HG03280 (cell line): ENCODE results near the gene CYP26B1.

Experiments used
- ATAC-seq: cut with Tn5 transposase; IDR thresholded peaks from one replicate; pipeline ENCODE4 v1.9.1; 2021; ENCODE audit warnings: mild to moderate bottlenecking, moderate library complexity; ENCODE audit not compliant: unreplicated experiment

The CYP26B1 gene

GRCh38 chr2:72113847-72114692 lies 33.6 kb downstream of the CYP26B1 start:
- ATAC-seq, result no peak

GRCh38 chr2:72112981-72113846 lies 34.4 kb downstream of the CYP26B1 start:
- ATAC-seq, result no peak

DNA sequence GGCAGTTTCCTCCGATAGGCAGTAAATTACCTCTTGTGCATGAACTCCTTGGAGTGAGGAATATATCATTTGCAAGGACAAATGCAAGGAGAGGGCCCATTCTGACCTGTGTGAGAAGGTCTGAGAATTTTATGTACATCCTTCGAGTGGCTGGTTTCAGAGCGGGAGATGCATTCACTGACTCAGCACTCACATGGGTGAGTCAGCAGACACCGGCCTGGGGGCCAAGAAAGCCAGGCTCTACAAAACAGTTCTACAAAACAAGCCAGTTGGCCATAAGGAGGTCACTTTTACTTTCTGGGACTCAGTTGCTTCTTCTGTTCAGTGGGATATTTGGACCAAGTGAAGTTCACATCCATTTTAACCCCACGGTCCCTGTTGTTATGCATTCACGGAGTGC lies 35.3 kb downstream of the CYP26B1 start:
- ATAC-seq, result no peak

- ATAC-seq, result no peak
These were observed 36.6 kb downstream of the CYP26B1 start for GRCh38 chr2:72111061-72111460.

DNA sequence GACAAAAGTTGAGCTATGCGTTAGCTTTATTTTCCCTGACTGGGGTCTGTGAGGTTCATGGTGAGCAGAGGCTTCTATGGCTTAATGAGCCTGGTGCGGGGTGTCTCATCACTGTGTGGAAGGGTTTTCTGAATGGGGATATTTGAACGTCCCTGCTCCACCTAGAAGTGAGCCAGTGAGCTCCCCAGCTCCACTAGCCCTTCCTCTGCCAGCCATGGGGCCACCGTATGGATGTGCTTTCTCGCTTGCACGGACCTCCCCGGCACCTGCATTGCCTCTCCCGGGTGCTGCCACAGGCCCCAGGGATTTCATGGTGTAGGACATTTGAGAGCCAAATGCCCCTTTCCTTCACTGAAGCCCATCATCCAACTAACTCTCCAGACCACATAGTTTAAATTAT lies 37.8 kb downstream of the CYP26B1 start:
- no peak for ATAC-seq

DNA sequence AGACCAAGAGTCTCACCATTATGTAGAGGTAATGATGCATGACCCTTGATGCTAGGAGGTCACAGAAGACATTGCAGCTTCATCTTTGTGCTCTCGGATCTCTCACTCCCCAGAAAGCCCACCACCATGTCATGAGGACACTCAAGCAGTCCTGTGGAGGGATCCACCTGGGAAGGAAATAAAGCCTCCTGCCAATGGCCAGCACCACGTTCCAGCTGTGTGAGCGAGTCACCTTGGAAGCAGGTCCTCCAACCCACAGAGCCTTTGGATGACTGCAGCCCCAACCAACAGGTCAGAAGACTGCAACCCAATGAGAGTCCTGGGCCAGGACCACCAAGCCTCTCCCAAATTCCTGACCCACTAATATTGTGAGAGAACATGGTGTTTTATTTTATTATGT lies 38.4 kb downstream of the CYP26B1 start:
- ATAC-seq, result no peak

DNA sequence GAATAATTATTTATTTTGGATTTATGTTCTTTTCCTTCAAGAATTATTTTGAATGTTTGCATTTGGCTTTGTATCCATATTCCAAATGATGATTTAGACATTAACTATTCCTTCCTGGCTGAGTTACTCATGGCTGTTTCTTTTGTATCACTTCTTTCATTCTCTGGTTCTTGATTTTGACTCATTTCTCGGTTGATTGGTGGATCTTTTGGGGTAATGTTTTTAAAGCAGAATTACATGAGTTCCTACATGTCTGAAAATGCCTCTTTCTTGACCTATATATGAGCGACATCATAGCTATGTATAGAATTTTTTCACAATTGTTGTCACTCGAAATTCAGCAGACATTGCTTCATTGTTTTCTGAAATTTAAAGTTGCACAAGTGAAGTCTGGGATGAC lies 39.5 kb downstream of the CYP26B1 start:
- no peak for ATAC-seq

- no peak for ATAC-seq
These were observed 40.7 kb downstream of the CYP26B1 start for GRCh38 chr2:72106978-72107377.

GRCh38 chr2:72104821-72105588 lies 42.7 kb downstream of the CYP26B1 start:
- ATAC-seq, result no peak

DNA sequence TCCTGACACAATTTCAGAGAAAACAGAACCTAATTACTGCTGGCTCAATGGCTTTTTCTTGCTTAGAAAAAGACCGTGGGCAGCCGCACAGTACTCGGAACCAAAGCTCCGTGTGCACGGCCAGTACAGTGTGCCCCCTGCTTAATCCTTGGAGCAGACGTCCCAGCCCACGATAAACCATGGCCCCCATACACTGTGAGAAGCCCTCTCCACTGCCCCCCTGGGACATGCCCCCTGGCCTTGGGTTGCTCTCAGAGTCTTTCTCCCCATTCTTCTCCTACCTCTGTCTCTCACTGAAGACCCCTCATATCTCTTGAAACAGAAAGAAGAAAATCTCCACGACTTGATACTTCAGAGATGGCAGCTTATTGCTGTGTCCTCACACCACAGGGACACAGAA lies 44.0 kb downstream of the CYP26B1 start:
- no peak for ATAC-seq

GRCh38 chr2:72103161-72103560 lies 44.5 kb downstream of the CYP26B1 start:
- ATAC-seq, result no peak

DNA sequence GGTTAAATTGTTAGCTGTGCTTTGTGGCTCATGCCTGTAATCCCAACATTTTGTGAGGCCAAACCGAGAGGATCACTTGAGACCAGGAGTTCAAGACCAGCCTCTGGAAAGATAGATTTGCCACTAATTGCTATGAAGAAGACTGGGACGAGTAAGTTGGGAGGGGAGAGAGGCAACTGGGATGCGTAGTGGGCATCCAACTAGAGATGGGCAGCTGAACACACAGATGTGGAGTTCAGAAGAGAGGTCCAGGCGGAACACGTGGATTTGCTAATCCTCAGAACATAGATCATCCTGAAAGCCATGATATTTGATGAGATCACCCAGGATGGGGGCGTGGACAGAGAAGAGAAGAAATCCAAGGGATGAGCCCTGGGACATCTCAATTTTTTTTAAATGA lies 48.7 kb downstream of the CYP26B1 start:
- no peak for ATAC-seq

- no peak for ATAC-seq
These were observed 50.4 kb downstream of the CYP26B1 start for GRCh38 chr2:72097276-72097675.

- ATAC-seq, result no peak
These were observed 51.5 kb downstream of the CYP26B1 start for GRCh38 chr2:72096181-72096580.

DNA sequence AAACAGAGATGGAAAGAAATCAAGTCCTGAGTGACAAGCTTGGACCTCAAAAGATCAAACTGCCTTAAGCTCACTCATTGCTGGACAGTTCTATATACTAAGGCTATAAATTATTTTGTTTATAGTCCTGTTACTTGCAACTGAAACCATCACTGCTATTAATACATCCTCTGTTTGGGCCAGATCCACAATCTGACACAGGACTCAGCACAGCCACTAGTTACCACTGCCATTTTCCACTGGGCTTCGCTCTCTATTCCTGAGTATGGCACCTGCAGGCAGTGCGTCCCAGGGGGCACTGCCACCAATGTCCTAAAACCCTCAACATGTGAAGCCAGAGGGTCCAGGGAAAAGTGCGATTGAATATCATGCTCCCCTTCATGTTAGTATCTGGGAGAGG lies 52.3 kb downstream of the CYP26B1 start:
- no peak for ATAC-seq

DNA sequence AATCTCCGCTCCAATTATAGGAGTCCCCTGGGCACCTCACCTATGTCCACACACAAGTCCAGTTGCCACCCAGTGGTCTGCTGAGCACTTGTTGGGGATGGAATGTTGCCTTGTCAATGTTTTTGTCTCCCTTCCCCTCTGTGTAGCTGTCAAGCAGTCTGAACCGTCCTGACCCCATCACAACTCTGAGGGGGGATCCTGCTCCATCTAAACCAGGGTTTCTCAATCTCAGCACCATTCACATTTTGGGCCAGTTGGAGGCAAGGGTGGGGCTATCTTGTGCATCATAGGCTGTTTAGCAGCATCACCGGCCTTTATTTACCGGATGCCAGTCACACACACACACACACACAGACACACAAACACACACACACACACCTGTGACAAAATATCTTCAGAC lies 53.0 kb downstream of the CYP26B1 start:
- no peak for ATAC-seq

GRCh38 chr2:72092111-72092510 lies 55.6 kb downstream of the CYP26B1 start:
- ATAC-seq, result no peak

DNA sequence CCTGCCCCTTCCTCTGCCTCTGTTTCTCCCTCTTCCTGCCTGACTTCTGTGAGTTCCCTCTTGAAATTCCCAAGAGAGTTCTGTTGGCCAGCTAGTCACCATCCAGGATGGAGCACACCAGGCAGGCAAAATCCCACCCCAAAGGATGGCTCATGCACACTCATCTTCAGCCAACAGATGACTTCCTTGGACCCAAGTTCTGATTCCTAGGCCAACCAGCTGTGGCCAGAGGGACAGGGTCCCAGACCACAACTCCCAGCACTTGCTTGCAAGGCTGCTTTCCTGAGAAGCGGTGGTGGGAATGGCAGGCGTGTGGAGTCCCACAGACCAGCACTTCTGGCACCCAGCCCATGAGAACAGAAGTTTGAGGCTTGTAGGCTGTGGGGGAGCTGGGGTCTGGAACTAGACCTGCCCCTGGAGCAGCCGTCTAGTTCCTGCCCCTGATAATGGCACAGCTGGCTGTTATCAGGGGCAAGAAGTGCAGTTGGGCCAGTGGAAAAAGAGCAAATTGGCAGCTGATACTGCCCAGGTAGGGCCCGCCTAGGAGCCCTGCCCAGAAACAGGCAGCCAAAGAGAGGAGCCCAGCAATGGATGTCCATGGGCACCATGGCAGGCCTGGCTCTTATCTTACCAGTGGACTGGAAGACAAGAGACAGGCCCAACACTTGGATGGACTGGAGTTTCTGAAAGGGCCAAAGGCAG lies 56.7 kb downstream of the CYP26B1 start:
- ATAC-seq, result no peak

DNA sequence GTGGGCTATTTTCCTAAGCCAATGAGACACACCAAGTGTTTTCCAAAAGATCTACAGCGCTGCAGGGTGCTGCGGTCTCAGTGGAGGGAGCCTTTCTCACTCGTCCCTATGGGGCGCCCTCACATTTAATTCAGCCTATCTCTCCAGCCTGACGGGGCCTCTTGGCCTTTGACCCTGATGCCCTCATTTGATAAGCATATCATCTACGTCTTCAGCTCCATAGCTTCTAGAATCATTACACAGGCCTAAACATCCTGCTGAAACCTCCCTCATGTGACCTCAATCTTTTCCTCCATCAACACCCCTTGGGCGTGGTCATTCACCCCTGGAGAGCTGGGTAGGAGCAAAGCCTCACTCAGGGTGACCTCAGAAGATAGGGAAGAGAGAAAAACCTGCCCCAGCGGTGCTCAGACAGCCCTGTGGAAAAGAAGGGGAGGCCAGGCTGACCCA lies 57.4 kb downstream of the CYP26B1 start:
- no peak for ATAC-seq

- ATAC-seq, result no peak
These were observed 58.1 kb downstream of the CYP26B1 start for GRCh38 chr2:72089537-72089936.

DNA sequence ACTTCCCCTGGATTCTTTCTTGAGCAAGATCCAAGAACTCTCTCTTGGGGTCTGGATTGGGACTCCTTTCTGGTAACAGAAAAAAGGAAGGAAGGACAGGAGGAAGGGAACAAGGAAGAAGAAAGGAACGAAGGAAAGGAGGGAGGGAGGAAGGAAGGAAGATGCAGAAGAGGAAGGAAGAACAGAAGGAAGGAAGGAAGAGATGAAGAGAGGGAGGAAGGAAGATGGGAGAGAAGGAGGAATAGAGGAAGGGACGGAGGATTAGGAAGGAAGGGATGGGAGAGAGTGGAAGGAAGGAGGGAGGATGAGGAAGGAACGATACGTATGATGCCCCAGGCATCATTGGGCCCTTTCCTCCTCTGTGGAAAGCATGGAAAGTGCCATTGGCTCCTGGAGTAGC lies 58.6 kb downstream of the CYP26B1 start:
- no peak for ATAC-seq
